Measurements from ENCODE around the gene RIPOR2. TPM values are rescaled to one million over a fixed set of nuclear protein-coding genes. Genes with fewer than 3 reads are reported as not detected.

The RIPOR2 gene
- total and polyA plus RNA-seq, 2 donors (not counting 3 experiments of a cell fraction or from before 2014, with no cell fraction given), result 0.10 TPM; not detected in 1

GRCh38 chr6:24966381-24966780 lies 30.6 kb upstream of the RIPOR2 start:
- Histone ChIP-seq H3K4me3 (replicated peaks in 1 of 3; ENCODE audit: insufficient read depth in 1 of 3, low read depth in 1 of 3, low read length in 3 of 3) (no peak overlapping the region), H4K20me1 (replicated peaks; ENCODE audit: control insufficient read depth, extremely low read depth, insufficient read depth, low read length) (no peaks in the 10 kb centered on the region), H3K27ac (ENCODE audit: insufficient read depth, low read depth, low read length) (no peak overlapping the region), H3K27me3 (ENCODE audit: control insufficient read depth in 2 of 2, insufficient read depth in 2 of 2, low read length in 2 of 2) (no peaks in the 10 kb centered on the region), H3K4me1 (ENCODE audit: control insufficient read depth, extremely low read depth, insufficient read depth, low read length) (no peaks in the 10 kb centered on the region), H3K9me3 (replicated peaks; ENCODE audit: control insufficient read depth, insufficient read depth, low read length) (no peaks in the 10 kb centered on the region), H3K79me2 (ENCODE audit: control insufficient read depth, insufficient read depth, low read length) (no peaks in the 10 kb centered on the region), H3K4me2 (ENCODE audit: insufficient read depth, low read length) (no peak overlapping the region), H3K9ac (replicated peaks; ENCODE audit: extremely low read depth, insufficient read depth, low read length) (no peak overlapping the region), H3K36me3 (ENCODE audit: control insufficient read depth in 2 of 2, extremely low read depth in 1 of 2, insufficient read depth in 2 of 2, low read length in 2 of 2) (no peaks in the 10 kb centered on the region), H3K9me1 (replicated peaks; ENCODE audit: control insufficient read depth, extremely low read depth, insufficient read depth, low read length) (no peaks in the 10 kb centered on the region), H2AFZ (ENCODE audit: low read depth, low read length) (no peak overlapping the region)
- ChIA-PET POLR2A (no interaction called here), CTCF (interaction anchor here (0.9 to 1.5 kb wide), 3 partner anchors 11 to 56 kb away, joined by 4 to 5 read pairs (median 5); no protein-coding TSS in a partner anchor)
- intact Hi-C loops (cut with micrococcal nuclease) (no loop called here), dilution Hi-C loops (cut with MboI; ENCODE audit: extremely low pct_ligation_motif_present, low sequenced_read_pairs) (no loop called here)
- DNase-seq (ENCODE audit: low read depth, low spot score), result no peak
- FAIRE-seq, result no peak
- no TSS peak for BruUV-seq (replicated peaks)
- TF ChIP-seq POLR2AphosphoS5 (IDR thresholded peaks at IDR 0.05; ENCODE audit: insufficient read depth, low read depth, low read length) (no peak), CTCF (IDR thresholded peaks at IDR 0.05; ENCODE audit: extremely low read depth in 1 of 2, insufficient read depth in 1 of 2, low read depth in 1 of 2, low read length in 2 of 2) (no peak), FOS (IDR thresholded peaks at IDR 0.05; ENCODE audit: borderline replicate concordance, insufficient read depth, low read length) (no peak), MAX (IDR thresholded peaks at IDR 0.05; ENCODE audit: insufficient read depth, insufficient read length) (no peak), EZH2 (IDR thresholded peaks at IDR 0.05; ENCODE audit: borderline replicate concordance, low read depth, low read length, severe bottlenecking) (no peak), MYC (IDR thresholded peaks at IDR 0.05; ENCODE audit: low read depth, low read length) (no peak), POLR2A (IDR thresholded peaks at IDR 0.05; ENCODE audit: low read depth, low read length) (no peak), GATA2 (IDR thresholded peaks at IDR 0.05; ENCODE audit: insufficient read depth, insufficient read length, low read depth, low read length) (no peak), JUN (IDR thresholded peaks at IDR 0.05; ENCODE audit: borderline replicate concordance, insufficient read depth, insufficient read length, low read depth) (no peak)

Measured in endothelial cell of umbilical vein (primary cell).